Bronchial epithelial cell (primary cell): ENCODE data around the gene WDR48. TPM values are rescaled to one million over a fixed set of nuclear protein-coding genes. Genes with fewer than 3 reads are reported as not detected.

Experiments used
- DNase-seq: peaks from one replicate; pipeline ENCODE4 v3.0.0-alpha.2; 2010; ENCODE audit warnings: low read depth
- FAIRE-seq: peaks from 2 replicates; lab custom pipeline; 2011; peaks lifted over from hg19 to GRCh38; lab: Jason Lieb, UNC
- H3K27me3 ChIP-seq: 2 replicates; pipeline ENCODE4 v1.5.1; 2011; ENCODE audit warnings: low read length; ENCODE audit not compliant: control insufficient read depth, insufficient read depth
- H3K36me3 ChIP-seq: 2 replicates; pipeline ENCODE4 v1.5.1; 2011; ENCODE audit warnings: low read length; ENCODE audit not compliant: control insufficient read depth, insufficient read depth
- H3K4me3 ChIP-seq: 2 replicates; pipeline ENCODE4 v1.5.1; 2011; ENCODE audit warnings: mild to moderate bottlenecking, low read depth, low read length, control low read depth
- total RNA-seq: library from RNA; depleted of rRNA; stranded (reverse); fragments of >200 nt; gene quantifications from 2 replicates; pipeline ENCODE4 v1.2.1, GENCODE V29; 2014
- TF ChIP-seq, protein P1 (sequence below): IDR thresholded peaks from 2 replicates; pipeline ENCODE4 v1.5.1; 2011; ENCODE audit warnings: mild to moderate bottlenecking, moderate library complexity, low read length, control low read depth, inconsistent platforms; ENCODE audit not compliant: insufficient read depth, severe bottlenecking

Gene WDR48
- total RNA-seq, 1 donor from 2014 or later = 20.0 TPM

DNA sequence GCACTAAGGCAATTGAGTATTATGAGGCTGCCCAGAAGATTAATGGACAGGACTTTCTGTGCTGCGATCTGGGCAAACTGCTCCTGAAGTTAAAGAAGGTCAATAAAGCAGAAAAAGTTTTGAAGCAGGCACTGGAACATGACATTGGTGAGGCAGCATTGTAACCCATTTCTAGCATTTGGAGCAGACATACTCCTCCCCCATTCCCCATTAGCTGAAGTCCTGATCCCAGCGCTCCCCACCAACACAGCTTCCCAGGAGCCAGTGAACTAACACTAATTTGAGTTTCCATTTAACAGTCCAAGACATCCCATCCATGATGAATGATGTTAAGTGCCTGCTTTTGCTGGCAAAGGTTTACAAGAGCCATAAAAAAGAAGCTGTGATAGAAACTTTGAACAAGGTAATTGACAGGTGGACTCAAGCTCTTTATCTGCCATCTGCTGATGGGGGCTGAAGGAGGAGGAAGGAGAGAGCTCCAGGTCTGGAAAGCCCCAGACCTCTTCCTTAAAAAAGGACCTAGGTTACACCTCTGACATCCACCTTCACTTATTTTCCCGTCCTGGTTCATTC is 79.0 kb downstream of the WDR48 start:
- H3K27me3 ChIP-seq = no peaks in the 10 kb centered on the region
- no peak overlapping the region for H3K4me3 ChIP-seq
- TF ChIP-seq, protein P1, sequence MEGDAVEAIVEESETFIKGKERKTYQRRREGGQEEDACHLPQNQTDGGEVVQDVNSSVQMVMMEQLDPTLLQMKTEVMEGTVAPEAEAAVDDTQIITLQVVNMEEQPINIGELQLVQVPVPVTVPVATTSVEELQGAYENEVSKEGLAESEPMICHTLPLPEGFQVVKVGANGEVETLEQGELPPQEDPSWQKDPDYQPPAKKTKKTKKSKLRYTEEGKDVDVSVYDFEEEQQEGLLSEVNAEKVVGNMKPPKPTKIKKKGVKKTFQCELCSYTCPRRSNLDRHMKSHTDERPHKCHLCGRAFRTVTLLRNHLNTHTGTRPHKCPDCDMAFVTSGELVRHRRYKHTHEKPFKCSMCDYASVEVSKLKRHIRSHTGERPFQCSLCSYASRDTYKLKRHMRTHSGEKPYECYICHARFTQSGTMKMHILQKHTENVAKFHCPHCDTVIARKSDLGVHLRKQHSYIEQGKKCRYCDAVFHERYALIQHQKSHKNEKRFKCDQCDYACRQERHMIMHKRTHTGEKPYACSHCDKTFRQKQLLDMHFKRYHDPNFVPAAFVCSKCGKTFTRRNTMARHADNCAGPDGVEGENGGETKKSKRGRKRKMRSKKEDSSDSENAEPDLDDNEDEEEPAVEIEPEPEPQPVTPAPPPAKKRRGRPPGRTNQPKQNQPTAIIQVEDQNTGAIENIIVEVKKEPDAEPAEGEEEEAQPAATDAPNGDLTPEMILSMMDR = no peak
- no peak for DNase-seq
- no peaks in the 10 kb centered on the region for H3K36me3 ChIP-seq
- FAIRE-seq = peak; percentile 23

DNA sequence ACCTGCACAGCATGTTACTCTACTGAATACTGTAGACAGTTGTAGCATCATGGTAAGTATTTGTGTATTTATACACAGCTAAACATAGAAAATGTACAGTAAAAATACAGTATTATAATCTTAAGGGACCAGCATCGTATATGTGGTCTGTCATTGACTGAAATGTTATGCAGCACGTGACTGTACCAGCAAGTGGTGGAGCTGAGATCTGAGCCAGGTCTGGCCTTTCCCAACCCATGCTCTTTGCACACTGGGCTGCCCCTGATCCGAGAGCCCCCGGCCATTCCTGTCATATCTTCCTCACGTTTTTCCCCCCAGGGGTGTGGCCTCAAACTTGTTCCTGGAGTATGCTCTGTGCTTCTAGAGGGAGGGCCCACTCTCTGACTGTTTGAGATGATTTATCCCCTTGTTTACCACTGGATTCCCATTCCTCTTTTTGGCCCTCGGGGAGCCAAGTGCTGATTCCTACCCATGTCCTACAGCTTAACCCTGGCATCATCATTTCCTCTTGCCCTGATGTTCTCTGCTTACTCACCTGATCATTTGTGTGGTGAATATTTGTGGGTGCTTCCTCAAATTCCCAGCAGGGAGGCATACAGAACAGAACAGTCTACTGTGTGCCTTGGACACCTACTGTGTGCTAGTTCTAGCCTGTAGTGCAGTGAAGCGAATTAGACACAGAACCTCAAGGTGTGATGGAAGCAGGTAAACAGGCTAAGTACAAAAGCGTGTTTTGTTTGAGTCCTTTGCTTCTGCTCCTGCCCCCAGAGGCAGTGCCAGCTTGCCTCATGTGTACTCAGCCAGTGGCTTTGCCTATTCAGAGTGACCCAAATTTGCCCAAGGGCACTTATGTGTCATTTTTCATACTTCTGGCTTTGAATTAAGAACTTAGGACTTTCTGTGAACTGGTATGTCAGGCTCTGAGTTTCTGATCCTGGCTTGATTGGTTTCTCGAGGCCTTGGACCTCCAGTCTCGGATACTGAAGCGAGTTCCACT is 80.6 kb downstream of the WDR48 start:
- DNase-seq = no peak
- no peak overlapping the region for H3K4me3 ChIP-seq
- no peak for FAIRE-seq
- H3K27me3 ChIP-seq = no peaks in the 10 kb centered on the region
- H3K36me3 ChIP-seq = no peaks in the 10 kb centered on the region
- TF ChIP-seq, protein P1 = no peak

- FAIRE-seq = no peak
- TF ChIP-seq, protein P1 = no peak
- DNase-seq = no peak
- Histone ChIP-seq H3K27me3 (no peaks in the 10 kb centered on the region), H3K36me3 (no peaks in the 10 kb centered on the region), H3K4me3 (no peak overlapping the region)
Observed at GRCh38 chr3:39133093-39133490, 81.3 kb downstream of the WDR48 start.

DNA sequence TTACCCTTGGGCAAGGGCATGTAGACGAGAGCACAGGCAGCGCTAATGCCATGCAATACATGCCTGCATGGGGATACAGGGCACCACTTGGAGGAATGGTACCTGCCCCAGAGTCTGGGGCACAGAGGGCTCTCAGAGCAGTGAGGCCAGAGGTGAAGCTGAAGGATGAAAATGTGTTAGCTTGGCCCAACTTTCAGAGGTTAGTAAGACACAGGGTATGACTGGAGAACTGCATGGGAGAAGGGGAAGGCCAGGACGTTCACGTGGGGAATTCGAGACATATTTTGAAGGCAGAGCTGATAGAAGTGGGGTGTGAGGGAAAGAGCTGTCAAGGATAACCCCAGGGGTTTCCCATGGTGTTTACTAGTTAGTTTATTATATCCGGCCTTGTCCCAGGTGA is 82.0 kb downstream of the WDR48 start:
- DNase-seq (no peak), FAIRE-seq (no peak)
- H3K36me3 ChIP-seq = no peaks in the 10 kb centered on the region

DNA sequence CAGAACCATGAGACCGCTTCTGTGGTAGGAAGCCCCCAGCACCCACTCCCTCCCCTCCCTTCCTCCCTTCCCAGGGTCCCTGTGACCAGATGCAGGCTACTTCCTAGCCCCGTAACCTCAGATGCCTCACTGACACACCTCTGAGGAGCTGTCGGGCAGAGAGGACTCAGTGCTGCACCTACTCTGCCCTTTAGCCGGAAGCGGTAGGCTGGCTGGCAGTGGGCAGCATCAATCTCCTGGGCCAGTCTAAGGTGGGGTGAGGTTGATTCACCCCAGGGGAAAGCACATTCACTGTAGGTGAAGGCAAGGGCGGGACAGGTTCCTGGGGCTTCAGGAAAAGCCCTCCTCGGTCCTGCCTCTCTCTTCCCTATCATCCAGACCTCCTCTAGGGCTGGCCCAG is 82.5 kb downstream of the WDR48 start:
- TF ChIP-seq, protein P1 = no peak
- DNase-seq = no peak
- H3K36me3 ChIP-seq = no peaks in the 10 kb centered on the region
- no peaks in the 10 kb centered on the region for H3K27me3 ChIP-seq
- H3K4me3 ChIP-seq = no peak overlapping the region
- no peak for FAIRE-seq

More for the DNA sequence above, 82.0 kb downstream of the WDR48 start:
- Histone ChIP-seq H3K4me3 (no peak overlapping the region), H3K27me3 (no peaks in the 10 kb centered on the region)
- TF ChIP-seq, protein P1 = no peak
